NCI-H345 (cell line): ENCODE measurements around the gene ARFGAP1.

Source experiments
- DNase-seq: peaks from one replicate; lab custom pipeline; 2025; lab: John Stamatoyannopoulos, UW

ARFGAP1 gene

GRCh38 chr20:63320616-63321147 lies 48.1 kb downstream of the ARFGAP1 start:
- no peak for DNase-seq

- no peak for DNase-seq
Observed at GRCh38 chr20:63321148-63321831, 48.7 kb downstream of the ARFGAP1 start.

GRCh38 chr20:63322146-63322932 lies 49.7 kb downstream of the ARFGAP1 start:
- no peak for DNase-seq

GRCh38 chr20:63322933-63323273 lies 50.3 kb downstream of the ARFGAP1 start:
- DNase-seq = no peak

- no peak for DNase-seq
Observed at GRCh38 chr20:63323357-63323981, 50.9 kb downstream of the ARFGAP1 start.

GRCh38 chr20:63325021-63325471 lies 52.4 kb downstream of the ARFGAP1 start:
- no peak for DNase-seq

- no peak for DNase-seq
Observed at GRCh38 chr20:63325554-63326313, 53.1 kb downstream of the ARFGAP1 start.

- no peak for DNase-seq
Observed at GRCh38 chr20:63326314-63327230, 54.0 kb downstream of the ARFGAP1 start.

- DNase-seq = no peak
Observed at GRCh38 chr20:63327231-63327745, 54.7 kb downstream of the ARFGAP1 start.

GRCh38 chr20:63328026-63328700 lies 55.5 kb downstream of the ARFGAP1 start:
- DNase-seq = no peak

GRCh38 chr20:63328718-63329275 lies 56.2 kb downstream of the ARFGAP1 start:
- DNase-seq = no peak

GRCh38 chr20:63329331-63330083 lies 56.9 kb downstream of the ARFGAP1 start:
- no peak for DNase-seq

- no peak for DNase-seq
Observed at GRCh38 chr20:63330084-63330760, 57.6 kb downstream of the ARFGAP1 start.

- no peak for DNase-seq
Observed at GRCh38 chr20:63330940-63331339, 58.3 kb downstream of the ARFGAP1 start.

- no peak for DNase-seq
Observed at GRCh38 chr20:63331741-63332400, 59.3 kb downstream of the ARFGAP1 start.

GRCh38 chr20:63332488-63333240 lies 60.1 kb downstream of the ARFGAP1 start:
- DNase-seq = no peak

GRCh38 chr20:63333241-63333836 lies 60.7 kb downstream of the ARFGAP1 start:
- no peak for DNase-seq
